Spleen (tissue), 11 donors: Measurements from ENCODE around the gene TMEM53. TPM values are rescaled to one million over a fixed set of nuclear protein-coding genes. Genes with fewer than 3 reads are reported as not detected.

Source experiments
- DNase-seq: peaks from one replicate; pipeline ENCODE4 v3.0.0-alpha.2; 2020
- H3K27ac ChIP-seq, 8 donors: fragments of 200-600 bp; sonication (generic) in 7 of 8; 1 replicate in 4 of 8; 2 replicates in 4 of 8; pipeline versions ENCODE4 v1.5.0 to v1.8.0; 2016 to 2021; ENCODE audit warnings: inconsistent platforms in 4 of 8, mild to moderate bottlenecking in 4 of 8, moderate library complexity in 1 of 8
- H3K27me3 ChIP-seq, 7 donors: fragments of 200-600 bp; sonication (generic) in 6 of 7; replicated peaks in 1 of 7; 1 replicate in 4 of 7; 2 replicates in 3 of 7; pipeline versions ENCODE4 v1.5.0 to v1.8.0; 2016 to 2021; ENCODE audit warnings: inconsistent platforms in 3 of 7, mild to moderate bottlenecking in 1 of 7
- H3K36me3 ChIP-seq, 6 donors: fragments of 200-600 bp; sonication (generic) in 5 of 6; 1 replicate in 4 of 6; 2 replicates in 2 of 6; pipeline versions ENCODE4 v1.5.0 to v1.8.0; 2016 to 2021; ENCODE audit warnings: inconsistent platforms in 2 of 6
- H3K4me1 ChIP-seq, 6 donors: fragments of 200-600 bp; sonication (generic) in 5 of 6; 1 replicate in 3 of 6; 2 replicates in 3 of 6; pipeline versions ENCODE4 v1.5.0 to v1.8.0; 2016 to 2021; ENCODE audit warnings: inconsistent platforms in 3 of 6
- H3K4me3 ChIP-seq, 8 donors: fragments of 200-600 bp; sonication (generic) in 7 of 8; 1 replicate in 4 of 8; 2 replicates in 4 of 8; pipeline versions ENCODE4 v1.5.0 to v1.8.0; 2016 to 2021; ENCODE audit warnings: inconsistent platforms in 4 of 8, mild to moderate bottlenecking in 4 of 8, moderate library complexity in 2 of 8
- H3K9me3 ChIP-seq, 8 donors: fragments of 200-600 bp; sonication (generic) in 7 of 8; 1 replicate in 4 of 8; 2 replicates in 4 of 8; pipeline versions ENCODE4 v1.5.0 to v1.8.0; 2016 to 2021; ENCODE audit warnings: inconsistent platforms in 4 of 8
- POLR2A ChIP-seq, 3 donors: fragments of 450-650 bp; IDR thresholded peaks; one replicate each; pipeline ENCODE4 v1.5.1; 2017; ENCODE audit warnings: antibody characterized with exemption in 3 of 3, mild to moderate bottlenecking in 1 of 3
- POLR2AphosphoS5 ChIP-seq, 3 donors: sonication (generic); formaldehyde crosslinking; IDR thresholded peaks; one replicate each; pipeline ENCODE4 v1.5.1; 2017; ENCODE audit warnings: antibody characterized with exemption in 3 of 3
- WGBS, 5 donors: extraction: QIAGEN DNeasy Blood & Tissue Kit in 3 of 5; methylation state at CpG; one replicate each; pipeline versions ENCODE4 v1.1.5 to v1.1.7; 2013 to 2018; 5-methylcytosine and 5-hydroxymethylcytosine counted together
- intact Hi-C: fragments of 100-400 bp; cut with DNase I; formaldehyde crosslinking; loops from one replicate; pipeline ENCODE4 v1.15.0; 2023; ENCODE audit warnings: low total_unique reads
- polyA plus RNA-seq, 3 donors: library from polyadenylated mRNA; stranded (reverse); fragments of 200-250 nt; gene quantifications; one replicate each; pipeline ENCODE4 v1.2.1, GENCODE V29; 2013
- total RNA-seq, 7 donors: library from RNA; depleted of rRNA in 3 of 7; stranded (reverse); fragments of >200 nt in 3 of 7; fragmentation: NEBNext Ultra II Directional in 4 of 7; extraction: Animal tissue kit (Norgen Biotek cat#: 25700) in 4 of 7; gene quantifications; one replicate each; pipeline versions ENCODE4 v1.1.0 to v1.2.1, GENCODE V29; 2016 to 2021
- TF ChIP-seq, protein P1 (sequence below), 11 experiments: fragments of 200-600 bp in 7 of 11; fragments of 450-650 bp in 4 of 11; sonication (generic) in 4 of 11; IDR thresholded peaks in 8 of 11; conservative IDR thresholded peaks in 3 of 11; 1 replicate in 7 of 11; 2 replicates in 4 of 11; pipeline versions ENCODE4 v1.4.0 to v1.8.0; 2016 to 2021; ENCODE audit warnings: antibody characterized with exemption in 11 of 11, inconsistent platforms in 4 of 11, mild to moderate bottlenecking in 1 of 11
- donor health status: healthy with polysubstance abuse.
- donor health status: DM: no; HTN: no; CAD: no; lungs with moderate emphysema.
- donor health status: DM: no; HTN: no; CAD: no.
- donor health status: Bipolar disorder and iron deficiency.
- donor health status: healthy.
- donor health status: DM: no; HTN: no; CAD: no.
- donor health status: DM: yes; HTN: yes; CAD: no.

Gene TMEM53
- total and polyA plus RNA-seq, 10 donors: 4.3 to 7.5 (median 5.4) TPM

DNA sequence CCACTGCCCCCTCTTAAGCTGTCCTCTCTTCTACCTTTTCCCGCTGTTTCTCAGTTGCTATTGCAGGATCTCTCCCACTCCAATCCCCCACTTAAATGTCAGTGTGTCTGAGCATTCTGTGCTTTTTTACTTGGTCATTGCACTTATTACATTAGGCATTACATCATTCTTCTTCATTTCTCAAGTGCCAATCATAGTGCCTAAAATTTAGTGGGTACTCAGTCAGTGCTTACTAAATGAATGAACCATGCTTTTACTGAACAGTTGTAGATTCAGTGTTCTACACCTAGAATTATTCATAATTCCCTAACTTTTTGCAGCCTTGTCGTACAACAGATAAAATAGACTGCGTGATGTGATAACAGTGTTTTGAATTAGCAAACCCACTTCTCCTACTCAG lies 19.6 kb upstream of the TMEM53 start:
- Histone ChIP-seq H3K4me3 (no peak overlapping the region), H3K9me3 (no peaks in the 10 kb centered on the region), H3K27me3 (no peaks in the 10 kb centered on the region), H3K36me3 (no peaks in the 10 kb centered on the region), H3K27ac (no peak overlapping the region), H3K4me1 (peaks cover 0 to 44% (median 30%) of the 10 kb centered on the region in 6 donors)
- intact Hi-C loops: no loop called here
- DNase-seq: no peak
- TF ChIP-seq, protein P1, sequence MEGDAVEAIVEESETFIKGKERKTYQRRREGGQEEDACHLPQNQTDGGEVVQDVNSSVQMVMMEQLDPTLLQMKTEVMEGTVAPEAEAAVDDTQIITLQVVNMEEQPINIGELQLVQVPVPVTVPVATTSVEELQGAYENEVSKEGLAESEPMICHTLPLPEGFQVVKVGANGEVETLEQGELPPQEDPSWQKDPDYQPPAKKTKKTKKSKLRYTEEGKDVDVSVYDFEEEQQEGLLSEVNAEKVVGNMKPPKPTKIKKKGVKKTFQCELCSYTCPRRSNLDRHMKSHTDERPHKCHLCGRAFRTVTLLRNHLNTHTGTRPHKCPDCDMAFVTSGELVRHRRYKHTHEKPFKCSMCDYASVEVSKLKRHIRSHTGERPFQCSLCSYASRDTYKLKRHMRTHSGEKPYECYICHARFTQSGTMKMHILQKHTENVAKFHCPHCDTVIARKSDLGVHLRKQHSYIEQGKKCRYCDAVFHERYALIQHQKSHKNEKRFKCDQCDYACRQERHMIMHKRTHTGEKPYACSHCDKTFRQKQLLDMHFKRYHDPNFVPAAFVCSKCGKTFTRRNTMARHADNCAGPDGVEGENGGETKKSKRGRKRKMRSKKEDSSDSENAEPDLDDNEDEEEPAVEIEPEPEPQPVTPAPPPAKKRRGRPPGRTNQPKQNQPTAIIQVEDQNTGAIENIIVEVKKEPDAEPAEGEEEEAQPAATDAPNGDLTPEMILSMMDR (IDR thresholded peaks at IDR 0.05 in 8 of 11, conservative IDR thresholded peaks at IDR 0.05 in 3 of 11): no peak
- TF ChIP-seq POLR2A (IDR thresholded peaks at IDR 0.05) (no peak), POLR2AphosphoS5 (IDR thresholded peaks at IDR 0.05) (no peak)
- 92 to 99% (median 96%) methylated on average over 3 of the region's 3 CpGs for WGBS, 5 donors

- DNase-seq: peak; percentile 37
- H3K4me1 ChIP-seq: peaks cover 0 to 37% (median 23%) of the 10 kb centered on the region in 6 donors
- H3K4me3 ChIP-seq: no peak overlapping the region
- 67 to 93% (median 82%) methylated on average over 2 of the region's 2 CpGs for WGBS, 5 donors
- intact Hi-C loops: no loop called here
- H3K9me3 ChIP-seq: no peaks in the 10 kb centered on the region
- TF ChIP-seq POLR2AphosphoS5 (IDR thresholded peaks at IDR 0.05): no peak
- TF ChIP-seq, protein P1 (IDR thresholded peaks at IDR 0.05 in 8 of 11, conservative IDR thresholded peaks at IDR 0.05 in 3 of 11): no peak
- TF ChIP-seq POLR2A (IDR thresholded peaks at IDR 0.05): no peak
- no peak overlapping the region for H3K27ac ChIP-seq
- no peaks in the 10 kb centered on the region for H3K36me3 ChIP-seq
- no peaks in the 10 kb centered on the region for H3K27me3 ChIP-seq
Measured at GRCh38 chr1:44693159-44693558, 18.9 kb upstream of the TMEM53 start.

DNA sequence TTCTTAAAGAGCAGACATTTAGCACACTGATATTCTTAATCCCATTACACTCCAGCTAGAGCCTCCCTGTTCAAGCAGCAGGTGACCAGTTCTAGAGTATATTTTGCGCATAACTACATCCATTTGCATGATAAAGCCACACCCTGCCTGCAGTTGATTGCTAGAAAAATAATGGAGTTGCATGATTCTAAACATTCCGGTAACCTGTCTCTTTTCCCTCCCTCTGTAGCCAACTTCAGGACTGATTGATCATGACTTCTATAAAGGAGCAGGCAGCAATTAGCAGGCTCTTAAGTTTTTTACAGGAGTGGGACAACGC lies 15.1 kb upstream of the TMEM53 start:
- H3K36me3 ChIP-seq: no peaks in the 10 kb centered on the region
- no peaks in the 10 kb centered on the region for H3K27me3 ChIP-seq
- DNase-seq: no peak
- H3K4me3 ChIP-seq: no peak overlapping the region
- H3K9me3 ChIP-seq: no peaks in the 10 kb centered on the region
- peaks cover 0 to 17% (median 1%) of the 10 kb centered on the region in 6 donors for H3K4me1 ChIP-seq
- no peak overlapping the region for H3K27ac ChIP-seq
- TF ChIP-seq, protein P1 (IDR thresholded peaks at IDR 0.05 in 8 of 11, conservative IDR thresholded peaks at IDR 0.05 in 3 of 11): no peak
- TF ChIP-seq POLR2A (IDR thresholded peaks at IDR 0.05) (no peak), POLR2AphosphoS5 (IDR thresholded peaks at IDR 0.05) (no peak)
- intact Hi-C loops: no loop called here
- 79 to 100% (median 92%) methylated on average over 3 of the region's 3 CpGs for WGBS, 5 donors

DNA sequence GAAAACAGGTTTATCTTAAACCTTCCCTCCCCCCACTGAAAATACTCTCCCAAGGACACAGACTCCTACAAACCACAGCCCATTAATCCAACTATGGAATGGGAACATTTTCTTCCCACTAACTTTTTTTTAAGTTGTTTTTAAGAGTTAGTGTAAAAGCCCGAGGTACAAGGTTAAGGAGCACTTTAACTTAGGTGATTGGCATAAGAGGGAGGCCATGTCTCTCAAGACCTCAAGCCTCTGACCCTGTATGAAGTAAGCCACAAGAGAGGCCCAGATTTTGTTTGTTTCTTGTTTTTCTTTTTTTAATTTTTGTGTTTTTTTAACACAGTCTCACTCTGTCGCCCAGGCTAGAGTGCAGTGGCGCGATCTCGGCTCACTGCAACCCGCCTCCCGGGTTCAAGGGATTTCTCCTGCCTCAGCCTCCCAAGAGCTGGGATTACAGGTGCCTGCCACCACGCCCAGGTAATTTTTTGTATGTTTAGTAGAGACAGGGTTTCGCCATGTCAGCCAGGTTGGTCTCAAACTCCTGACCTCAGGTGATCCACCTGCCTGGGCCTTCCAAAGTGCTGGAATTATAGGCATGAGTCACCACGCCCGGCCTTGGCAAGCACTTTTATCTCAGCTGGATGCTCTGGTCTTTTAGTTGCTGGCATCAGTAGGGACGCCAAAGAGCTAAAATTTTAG lies 14.6 kb upstream of the TMEM53 start:
- H3K36me3 ChIP-seq: no peaks in the 10 kb centered on the region
- no peak overlapping the region for H3K4me3 ChIP-seq
- no peaks in the 10 kb centered on the region for H3K27me3 ChIP-seq
- DNase-seq: peak; percentile 11
- peaks cover 0 to 22% (median 3%) of the 10 kb centered on the region in 6 donors for H3K4me1 ChIP-seq
- no peak overlapping the region for H3K27ac ChIP-seq
- 91 to 93% (median 92%) methylated on average over 12 of the region's 12 CpGs for WGBS, 5 donors
- intact Hi-C loops: no loop called here
- no peaks in the 10 kb centered on the region for H3K9me3 ChIP-seq
- TF ChIP-seq, protein P1 (IDR thresholded peaks at IDR 0.05 in 8 of 11, conservative IDR thresholded peaks at IDR 0.05 in 3 of 11): no peak
- TF ChIP-seq POLR2A (IDR thresholded peaks at IDR 0.05): no peak
- no peak for TF ChIP-seq POLR2AphosphoS5 (IDR thresholded peaks at IDR 0.05)
